Middle frontal gyrus (tissue), 1 donor: ENCODE results near the gene ANKAR.
"Not testable (repeated sequence)": the region's sequence is repeated elsewhere in the genome, so short reads cannot be mapped to it uniquely, and the experiment has no call there.

Experiments used
- DNase-seq: peaks from one replicate; pipeline ENCODE4 v3.0.0-alpha.2; 2015; ENCODE audit warnings: low spot score; ENCODE audit errors: extremely low spot score

Gene ANKAR

DNA sequence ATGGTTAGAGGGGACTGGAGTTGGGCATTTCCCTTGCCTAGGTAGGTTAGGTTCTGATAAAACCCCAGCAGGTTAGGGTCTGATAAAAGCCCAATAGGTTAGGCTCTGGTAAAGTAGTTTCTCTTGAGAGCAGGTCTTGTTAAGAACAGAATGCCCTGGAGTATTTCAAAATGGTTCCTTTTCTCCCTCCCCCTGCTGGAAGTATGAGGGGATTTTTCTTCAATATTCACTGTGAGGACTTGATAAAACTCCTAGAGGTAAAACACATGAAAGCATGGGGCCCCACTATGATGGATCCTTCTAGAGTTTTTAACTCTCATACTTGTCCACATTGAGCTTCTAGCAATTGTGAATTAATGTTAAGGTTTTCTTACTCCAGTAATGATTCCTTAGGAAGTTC, 27.6 kb downstream of the ANKAR start:
- DNase-seq = no peak

DNA sequence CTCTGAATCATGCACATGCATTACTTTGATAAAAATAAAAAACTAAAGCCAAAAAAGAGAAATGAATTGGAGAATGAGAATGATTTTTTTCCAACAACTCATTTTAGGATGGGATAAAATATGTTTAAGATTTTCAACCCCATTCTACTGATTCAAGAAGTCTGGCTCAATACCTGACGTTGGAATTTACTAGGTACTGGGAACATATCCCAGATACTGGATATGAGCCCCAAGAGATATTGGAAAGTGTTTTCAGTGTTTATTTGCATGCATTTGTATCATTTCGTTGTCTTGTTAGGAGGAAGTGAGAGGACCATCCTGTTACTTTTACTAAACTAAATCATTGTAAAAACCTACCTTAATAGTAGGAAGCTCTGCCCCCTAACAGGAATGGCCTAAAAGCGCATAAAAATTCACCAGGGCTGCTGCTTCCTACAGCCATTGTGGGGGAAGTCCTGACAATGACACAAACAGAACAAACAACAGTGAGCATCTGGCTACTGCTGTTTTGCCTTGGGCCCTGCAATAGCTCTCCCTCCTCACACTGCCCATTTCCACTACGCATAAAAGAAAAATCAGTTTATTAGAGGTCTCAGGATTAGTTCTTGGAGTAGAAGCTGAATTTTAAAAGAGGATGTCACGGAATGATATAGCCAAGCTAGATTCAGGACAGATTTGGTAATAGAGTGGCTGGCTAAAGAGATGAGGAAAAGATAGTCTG, 35.2 kb downstream of the ANKAR start:
- DNase-seq = no peak

DNA sequence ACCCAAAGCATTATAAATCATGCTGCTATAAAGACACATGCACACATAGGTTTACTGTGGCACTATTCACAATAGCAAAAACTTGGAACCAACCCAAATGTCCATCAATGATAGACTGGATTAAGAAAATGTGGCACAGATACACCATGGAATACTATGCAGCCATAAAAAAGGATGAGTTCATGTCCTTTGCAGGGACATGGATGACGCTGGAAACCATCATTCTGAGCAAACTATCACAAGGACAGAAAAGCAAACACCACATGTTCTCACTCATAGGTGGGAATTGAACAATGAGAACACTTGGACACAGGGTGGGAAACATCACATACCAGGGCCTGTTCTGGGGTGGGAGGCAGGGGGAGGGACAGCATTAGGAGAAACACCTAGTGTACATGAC, 43.1 kb downstream of the ANKAR start:
- not testable (repeated sequence) for DNase-seq

DNA sequence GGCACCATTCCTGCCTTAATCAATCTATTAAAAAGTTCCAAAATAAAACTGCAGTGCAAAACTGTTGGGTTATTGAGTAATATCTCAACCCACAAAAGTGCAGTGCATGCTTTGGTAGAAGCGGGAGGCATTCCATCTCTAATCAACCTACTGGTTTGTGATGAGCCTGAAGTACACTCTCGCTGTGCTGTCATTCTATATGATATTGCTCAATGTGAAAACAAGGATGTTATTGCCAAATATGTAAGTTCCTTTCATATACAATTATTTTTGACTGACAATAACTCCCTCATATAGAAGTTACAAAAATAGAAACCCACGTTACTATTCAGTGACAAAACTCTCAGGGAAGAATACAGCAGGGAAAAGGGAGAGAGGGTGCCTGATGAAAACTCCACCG, 45.1 kb downstream of the ANKAR start:
- no peak for DNase-seq

DNA sequence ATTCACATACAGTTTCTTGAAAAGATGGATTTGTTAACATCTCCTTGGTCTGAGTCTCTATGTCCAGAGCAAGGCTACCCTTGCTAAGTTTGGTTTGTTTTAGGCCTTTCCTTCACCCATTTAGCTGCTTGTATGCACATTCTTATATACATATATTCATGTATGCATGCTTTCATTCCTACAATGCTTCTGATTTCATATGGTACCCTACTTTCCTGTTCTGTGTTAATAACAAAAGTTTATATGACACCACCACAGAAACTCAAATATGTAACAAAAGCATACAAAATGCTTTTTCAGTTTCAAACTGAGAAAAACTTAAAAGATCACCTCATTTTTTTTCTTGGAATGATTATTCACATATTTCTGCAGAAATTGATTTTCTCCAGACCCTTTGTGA, 48.7 kb downstream of the ANKAR start:
- no peak for DNase-seq
